Breast epithelium (tissue), 4 donors: Measurements from ENCODE around the gene EVC. TPM values are rescaled to one million over a fixed set of nuclear protein-coding genes. Genes with fewer than 3 reads are reported as not detected.

Experiments
- DNase-seq, 2 donors: peaks; one replicate each; pipeline ENCODE4 v3.0.0-alpha.2; 2019; ENCODE audit warnings: low spot score in 2 of 2
- H3K27ac ChIP-seq, 2 donors: fragments of 200-600 bp; sonication (generic) in 1 of 2; one replicate each; pipeline ENCODE4 v1.5.1; 2016 to 2019; ENCODE audit warnings: mild to moderate bottlenecking in 1 of 2
- H3K27me3 ChIP-seq, 2 donors: fragments of 200-600 bp; sonication (generic) in 1 of 2; one replicate each; pipeline versions ENCODE4 v1.5.1 to v1.6.0; 2017 to 2019; ENCODE audit warnings: control low read depth in 1 of 2, mild to moderate bottlenecking in 1 of 2
- H3K36me3 ChIP-seq: fragments of 200-600 bp; one replicate; pipeline ENCODE4 v1.5.1; 2019
- H3K4me1 ChIP-seq, 2 donors: fragments of 200-600 bp; sonication (generic); one replicate each; pipeline ENCODE4 v1.5.1; 2016 to 2019; ENCODE audit warnings: control low read depth in 1 of 2
- H3K4me3 ChIP-seq, 3 donors: fragments of 200-600 bp; sonication (generic); 1 replicate in 2 of 3; 2 replicates in 1 of 3; pipeline ENCODE4 v1.5.1; 2016 to 2019; ENCODE audit warnings: mild to moderate bottlenecking in 3 of 3, moderate library complexity in 2 of 3
- H3K9me3 ChIP-seq, 2 donors: fragments of 200-600 bp; sonication (generic) in 1 of 2; one replicate each; pipeline ENCODE4 v1.5.1; 2016 to 2019; ENCODE audit warnings: control low read depth in 1 of 2
- CTCF ChIP-seq, 3 donors: fragments of 450-650 bp; IDR thresholded peaks; one replicate each; pipeline ENCODE4 v1.5.1; 2016 to 2017; ENCODE audit warnings: antibody characterized with exemption in 3 of 3, mild to moderate bottlenecking in 3 of 3, moderate library complexity in 3 of 3
- POLR2A ChIP-seq: fragments of 450-650 bp; IDR thresholded peaks from one replicate; pipeline ENCODE4 v1.6.1; 2016; ENCODE audit warnings: antibody characterized with exemption, mild to moderate bottlenecking, moderate library complexity
- POLR2AphosphoS5 ChIP-seq, 3 donors: sonication (generic); formaldehyde crosslinking; IDR thresholded peaks; one replicate each; pipeline ENCODE4 v1.6.1; 2017; ENCODE audit warnings: antibody characterized with exemption in 3 of 3
- intact Hi-C: fragments of 100-400 bp; cut with DNase I; formaldehyde crosslinking; loops from one replicate; pipeline ENCODE4 v1.15.1; 2023; ENCODE audit warnings: low total_unique reads
- total RNA-seq, 3 donors: library from RNA; depleted of rRNA; stranded (reverse); fragments of >200 nt; gene quantifications; one replicate each; pipeline ENCODE4 v1.1.0, GENCODE V29; 2016

Gene EVC
- total RNA-seq, 3 donors from 2014 or later = 20.0 to 27.5 (median 25.9) TPM

DNA sequence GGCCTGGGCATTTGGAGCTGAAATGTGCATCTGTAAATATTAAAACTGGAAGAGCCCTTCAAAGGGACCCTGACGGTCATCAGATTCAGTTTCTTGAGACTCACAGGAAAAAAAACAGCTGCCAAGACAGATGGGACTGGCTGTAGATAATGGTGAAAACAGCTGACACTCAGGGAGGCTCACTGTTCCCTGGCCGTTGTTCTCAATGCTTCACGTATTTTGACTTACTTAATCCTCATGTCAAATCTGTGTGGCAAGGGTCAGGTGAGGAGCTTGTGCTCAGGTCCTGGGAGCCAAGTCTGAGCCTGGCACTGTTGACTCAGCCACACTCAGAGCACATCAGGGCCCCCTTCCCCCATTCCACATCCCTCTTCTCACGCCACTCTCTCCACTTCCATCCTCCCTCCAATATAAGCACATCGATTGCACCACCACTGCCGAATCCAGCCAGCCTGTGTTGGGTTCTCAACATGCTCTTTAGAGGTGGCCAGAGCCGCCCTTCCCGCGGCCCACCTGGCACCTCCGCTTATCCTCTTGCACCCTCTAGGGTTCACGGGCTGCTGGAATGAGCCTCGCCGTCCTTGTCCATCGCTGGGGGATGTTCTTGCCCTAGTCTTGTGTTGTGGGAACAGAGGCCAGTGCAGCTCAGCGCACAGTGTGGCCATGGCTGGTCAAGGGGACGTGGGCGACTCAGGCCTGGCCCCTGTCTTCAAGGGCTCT, 40.1 kb downstream of the EVC start:
- TF ChIP-seq POLR2AphosphoS5 (IDR thresholded peaks at IDR 0.05) (no peak), CTCF (IDR thresholded peaks at IDR 0.05) (no peak), POLR2A (no peak)
- no peak overlapping the region for H3K4me3 ChIP-seq
- DNase-seq = no peak
- H3K4me1 ChIP-seq = no peaks in the 10 kb centered on the region
- H3K36me3 ChIP-seq = peaks cover 7% of the 10 kb centered on the region
- H3K9me3 ChIP-seq = no peaks in the 10 kb centered on the region
- H3K27me3 ChIP-seq = no peaks in the 10 kb centered on the region
- no peak overlapping the region for H3K27ac ChIP-seq
- intact Hi-C loops = no loop called here

GRCh38 chr4:5751666-5752375, 40.8 kb downstream of the EVC start:
- TF ChIP-seq POLR2AphosphoS5 (IDR thresholded peaks at IDR 0.05) = no peak
- TF ChIP-seq CTCF (IDR thresholded peaks at IDR 0.05) = no peak
- TF ChIP-seq POLR2A = no peak
- no peaks in the 10 kb centered on the region for H3K27me3 ChIP-seq
- no peaks in the 10 kb centered on the region for H3K9me3 ChIP-seq
- no peak overlapping the region for H3K27ac ChIP-seq
- DNase-seq = no peak
- intact Hi-C loops = no loop called here
- no peaks in the 10 kb centered on the region for H3K4me1 ChIP-seq
- H3K36me3 ChIP-seq = peaks cover 7% of the 10 kb centered on the region
- H3K4me3 ChIP-seq = no peak overlapping the region

DNA sequence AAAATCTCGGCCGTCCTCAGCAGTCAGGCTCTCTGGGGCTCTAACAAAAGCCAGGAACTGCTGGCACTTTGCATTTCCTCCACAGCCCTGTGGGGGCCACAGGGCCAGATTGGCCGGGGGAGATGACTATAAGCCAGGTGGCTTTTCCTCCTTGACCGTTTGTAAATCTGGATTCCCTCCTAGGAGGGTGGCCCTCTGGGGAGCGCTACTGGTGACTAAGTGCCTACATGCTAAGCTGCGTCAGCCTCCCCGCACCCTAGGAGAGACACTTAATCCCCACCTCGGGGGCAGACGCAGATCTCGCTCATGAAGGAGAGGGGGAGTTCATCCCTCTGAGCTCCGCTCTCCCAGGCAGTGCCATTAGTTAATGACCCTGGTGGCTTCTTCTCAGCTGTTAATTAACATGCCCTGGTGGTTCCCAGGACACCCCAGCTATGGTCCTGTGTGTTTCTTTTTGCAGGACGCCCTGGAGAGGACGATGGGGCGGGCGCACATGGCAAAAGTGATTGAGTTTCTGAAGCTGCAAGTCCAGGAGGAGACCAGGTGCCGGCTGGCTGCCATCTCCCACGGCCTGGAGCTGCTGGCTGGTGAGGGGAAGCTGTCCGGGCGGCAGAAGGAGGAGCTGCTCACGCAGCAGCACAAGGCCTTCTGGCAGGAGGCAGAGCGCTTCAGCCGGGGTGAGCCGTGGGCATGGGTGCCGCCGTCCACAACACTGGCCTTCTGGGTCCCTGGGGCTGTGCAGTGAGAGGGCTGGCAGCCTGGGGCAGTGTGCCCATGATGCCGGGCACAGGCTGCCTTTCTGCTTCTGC, 41.6 kb downstream of the EVC start:
- H3K27ac ChIP-seq = no peak overlapping the region
- no peaks in the 10 kb centered on the region for H3K27me3 ChIP-seq

DNA sequence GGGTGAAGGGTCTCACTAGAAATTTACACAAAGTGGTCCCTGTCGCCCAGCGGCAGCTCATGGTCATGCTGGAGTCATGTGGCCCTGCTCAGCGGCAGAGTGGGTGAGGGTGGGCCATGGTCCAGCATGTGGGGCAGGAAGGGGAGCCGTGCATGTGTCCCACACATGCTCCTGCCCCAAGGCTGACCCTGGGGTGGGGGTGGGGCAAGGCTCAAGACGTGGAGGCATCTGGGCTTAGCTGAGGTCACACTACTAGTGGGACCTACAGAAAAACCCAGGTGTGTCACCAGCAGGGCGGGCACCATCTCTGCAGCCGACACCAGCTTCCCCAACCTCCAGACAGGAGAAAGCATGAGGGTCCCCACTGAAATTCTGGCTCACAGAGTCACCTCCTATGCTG, 42.4 kb downstream of the EVC start:
- no peaks in the 10 kb centered on the region for H3K27me3 ChIP-seq
- H3K4me1 ChIP-seq = no peaks in the 10 kb centered on the region
- H3K36me3 ChIP-seq = peaks cover 7% of the 10 kb centered on the region
- no peaks in the 10 kb centered on the region for H3K9me3 ChIP-seq
- peak overlapping the region in 1 of 2 donors; percentile 35 for H3K27ac ChIP-seq
- DNase-seq = no peak
- H3K4me3 ChIP-seq = no peak overlapping the region
- intact Hi-C loops = no loop called here
- no peak for TF ChIP-seq POLR2A
- no peak for TF ChIP-seq POLR2AphosphoS5 (IDR thresholded peaks at IDR 0.05)
- TF ChIP-seq CTCF (IDR thresholded peaks at IDR 0.05) = no peak

More for the DNA sequence above, 41.6 kb downstream of the EVC start:
- Histone ChIP-seq H3K9me3 (no peaks in the 10 kb centered on the region), H3K36me3 (peaks cover 7% of the 10 kb centered on the region), H3K4me3 (no peak overlapping the region), H3K4me1 (no peaks in the 10 kb centered on the region)
- intact Hi-C loops = no loop called here
- no peak for DNase-seq
- no peak for TF ChIP-seq POLR2AphosphoS5 (IDR thresholded peaks at IDR 0.05)
- TF ChIP-seq CTCF (IDR thresholded peaks at IDR 0.05) = no peak
- no peak for TF ChIP-seq POLR2A
